ES-I3 (cell line): ENCODE results near the gene VSIG8.

Source experiments
- H3K36me3 ChIP-seq: 2 replicates; pipeline ENCODE4 v1.6.1; 2013; ENCODE audit warnings: mild to moderate bottlenecking, low read length, control low read depth, moderate library complexity; ENCODE audit not compliant: insufficient read depth
- H3K4me1 ChIP-seq: 2 replicates; pipeline ENCODE4 v1.6.1; 2013; ENCODE audit warnings: mild to moderate bottlenecking, control low read depth, low read length; ENCODE audit not compliant: insufficient read depth
- H3K9ac ChIP-seq: 2 replicates; pipeline ENCODE4 v1.6.1; 2013; ENCODE audit warnings: low read depth, mild to moderate bottlenecking, low read length, moderate library complexity
- H3K9me3 ChIP-seq: 2 replicates; pipeline ENCODE4 v1.6.1; 2013; ENCODE audit warnings: mild to moderate bottlenecking, low read length, moderate library complexity; ENCODE audit not compliant: control insufficient read depth, insufficient read depth

The VSIG8 gene

GRCh38 chr1:159823406-159823805, 39.1 kb downstream of the VSIG8 start:
- no peaks in the 10 kb centered on the region for H3K9me3 ChIP-seq
- no peaks in the 10 kb centered on the region for H3K36me3 ChIP-seq
- peaks cover 5% of the 10 kb centered on the region; the same call in 1 of the 2 replicates for H3K4me1 ChIP-seq

GRCh38 chr1:159821171-159821867, 41.1 kb downstream of the VSIG8 start:
- Histone ChIP-seq H3K36me3 (no peaks in the 10 kb centered on the region), H3K9me3 (no peaks in the 10 kb centered on the region), H3K4me1 (peaks cover 5% of the 10 kb centered on the region; the same call in 1 of the 2 replicates), H3K9ac (no peak overlapping the region)

More at GRCh38 chr1:159823406-159823805, 39.1 kb downstream of the VSIG8 start:
- H3K9ac ChIP-seq: no peak overlapping the region

- no peaks in the 10 kb centered on the region for H3K9me3 ChIP-seq
- no peak overlapping the region for H3K9ac ChIP-seq
- no peaks in the 10 kb centered on the region for H3K36me3 ChIP-seq
- H3K4me1 ChIP-seq: no peaks in the 10 kb centered on the region
These were observed 45.0 kb downstream of the VSIG8 start for GRCh38 chr1:159817276-159818041.

- Histone ChIP-seq H3K36me3 (no peaks in the 10 kb centered on the region), H3K4me1 (no peaks in the 10 kb centered on the region), H3K9ac (no peak overlapping the region), H3K9me3 (no peaks in the 10 kb centered on the region)
These were observed 46.5 kb downstream of the VSIG8 start for GRCh38 chr1:159815926-159816325.

GRCh38 chr1:159804924-159805323, 57.5 kb downstream of the VSIG8 start:
- no peaks in the 10 kb centered on the region for H3K4me1 ChIP-seq
- H3K9me3 ChIP-seq: no peaks in the 10 kb centered on the region
- no peak overlapping the region for H3K9ac ChIP-seq
- H3K36me3 ChIP-seq: no peaks in the 10 kb centered on the region
